ENCODE results near the gene NAALADL1. TPM values are rescaled to one million over a fixed set of nuclear protein-coding genes. Genes with fewer than 3 reads are reported as not detected.

The NAALADL1 gene
- total and polyA plus RNA-seq, 9 of the 15 experiments (the other 6 are each of a cell fraction or from before 2014, with no cell fraction given), result 0.06 to 0.72 (median 0.22) TPM; not detected in 4

DNA sequence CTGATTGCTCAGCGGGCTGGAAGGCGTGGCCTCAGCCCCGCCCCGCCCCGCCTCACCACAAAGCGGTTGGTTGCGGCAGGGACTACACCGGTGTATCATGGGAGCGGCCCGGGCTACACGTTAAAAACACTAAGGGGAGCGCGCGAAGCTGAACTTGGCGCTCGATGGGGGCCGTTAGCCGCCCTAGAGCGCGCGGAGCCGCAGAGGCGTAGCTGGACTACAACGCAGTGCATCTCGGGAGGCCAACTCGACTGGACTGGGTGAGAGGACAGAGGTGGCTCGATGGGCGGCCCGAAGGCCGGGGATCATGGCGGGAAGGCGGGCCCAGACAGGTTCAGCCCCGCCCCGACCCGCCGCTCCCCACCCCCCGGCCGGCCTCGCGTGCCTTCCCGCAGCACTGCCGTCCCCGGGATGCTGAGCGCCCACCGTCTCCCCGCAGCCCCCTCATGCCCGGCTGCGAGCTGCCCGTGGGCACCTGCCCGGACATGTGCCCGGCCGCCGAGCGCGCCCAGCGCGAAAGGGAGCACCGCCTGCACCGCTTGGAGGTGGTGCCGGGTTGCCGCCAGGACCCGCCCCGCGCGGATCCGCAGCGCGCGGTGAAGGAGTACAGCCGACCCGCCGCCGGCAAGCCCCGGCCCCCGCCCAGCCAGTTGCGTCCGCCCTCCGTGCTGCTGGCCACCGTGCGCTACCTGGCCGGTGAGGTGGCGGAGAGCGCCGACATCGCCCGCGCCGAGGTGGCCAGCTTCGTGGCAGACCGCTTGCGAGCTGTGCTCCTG is 17.3 kb downstream of the NAALADL1 start, which contains the start of gene SAC3D1 (continued):
- TF ChIP-seq, protein P1, sequence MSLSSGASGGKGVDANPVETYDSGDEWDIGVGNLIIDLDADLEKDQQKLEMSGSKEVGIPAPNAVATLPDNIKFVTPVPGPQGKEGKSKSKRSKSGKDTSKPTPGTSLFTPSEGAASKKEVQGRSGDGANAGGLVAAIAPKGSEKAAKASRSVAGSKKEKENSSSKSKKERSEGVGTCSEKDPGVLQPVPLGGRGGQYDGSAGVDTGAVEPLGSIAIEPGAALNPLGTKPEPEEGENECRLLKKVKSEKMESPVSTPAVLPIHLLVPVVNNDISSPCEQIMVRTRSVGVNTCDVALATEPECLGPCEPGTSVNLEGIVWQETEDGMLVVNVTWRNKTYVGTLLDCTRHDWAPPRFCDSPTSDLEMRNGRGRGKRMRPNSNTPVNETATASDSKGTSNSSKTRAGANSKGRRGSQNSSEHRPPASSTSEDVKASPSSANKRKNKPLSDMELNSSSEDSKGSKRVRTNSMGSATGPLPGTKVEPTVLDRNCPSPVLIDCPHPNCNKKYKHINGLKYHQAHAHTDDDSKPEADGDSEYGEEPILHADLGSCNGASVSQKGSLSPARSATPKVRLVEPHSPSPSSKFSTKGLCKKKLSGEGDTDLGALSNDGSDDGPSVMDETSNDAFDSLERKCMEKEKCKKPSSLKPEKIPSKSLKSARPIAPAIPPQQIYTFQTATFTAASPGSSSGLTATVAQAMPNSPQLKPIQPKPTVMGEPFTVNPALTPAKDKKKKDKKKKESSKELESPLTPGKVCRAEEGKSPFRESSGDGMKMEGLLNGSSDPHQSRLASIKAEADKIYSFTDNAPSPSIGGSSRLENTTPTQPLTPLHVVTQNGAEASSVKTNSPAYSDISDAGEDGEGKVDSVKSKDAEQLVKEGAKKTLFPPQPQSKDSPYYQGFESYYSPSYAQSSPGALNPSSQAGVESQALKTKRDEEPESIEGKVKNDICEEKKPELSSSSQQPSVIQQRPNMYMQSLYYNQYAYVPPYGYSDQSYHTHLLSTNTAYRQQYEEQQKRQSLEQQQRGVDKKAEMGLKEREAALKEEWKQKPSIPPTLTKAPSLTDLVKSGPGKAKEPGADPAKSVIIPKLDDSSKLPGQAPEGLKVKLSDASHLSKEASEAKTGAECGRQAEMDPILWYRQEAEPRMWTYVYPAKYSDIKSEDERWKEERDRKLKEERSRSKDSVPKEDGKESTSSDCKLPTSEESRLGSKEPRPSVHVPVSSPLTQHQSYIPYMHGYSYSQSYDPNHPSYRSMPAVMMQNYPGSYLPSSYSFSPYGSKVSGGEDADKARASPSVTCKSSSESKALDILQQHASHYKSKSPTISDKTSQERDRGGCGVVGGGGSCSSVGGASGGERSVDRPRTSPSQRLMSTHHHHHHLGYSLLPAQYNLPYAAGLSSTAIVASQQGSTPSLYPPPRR (CRISPR knock-in tag; IDR thresholded peaks at IDR 0.05; ENCODE audit: borderline replicate concordance), result no peak
- TF ChIP-seq, protein P2, sequence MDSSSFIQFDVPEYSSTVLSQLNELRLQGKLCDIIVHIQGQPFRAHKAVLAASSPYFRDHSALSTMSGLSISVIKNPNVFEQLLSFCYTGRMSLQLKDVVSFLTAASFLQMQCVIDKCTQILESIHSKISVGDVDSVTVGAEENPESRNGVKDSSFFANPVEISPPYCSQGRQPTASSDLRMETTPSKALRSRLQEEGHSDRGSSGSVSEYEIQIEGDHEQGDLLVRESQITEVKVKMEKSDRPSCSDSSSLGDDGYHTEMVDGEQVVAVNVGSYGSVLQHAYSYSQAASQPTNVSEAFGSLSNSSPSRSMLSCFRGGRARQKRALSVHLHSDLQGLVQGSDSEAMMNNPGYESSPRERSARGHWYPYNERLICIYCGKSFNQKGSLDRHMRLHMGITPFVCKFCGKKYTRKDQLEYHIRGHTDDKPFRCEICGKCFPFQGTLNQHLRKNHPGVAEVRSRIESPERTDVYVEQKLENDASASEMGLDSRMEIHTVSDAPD (CRISPR knock-in tag; IDR thresholded peaks at IDR 0.05), result no peak
- no peak for TF ChIP-seq STAT5A (IDR thresholded peaks at IDR 0.05; ENCODE audit: borderline replicate concordance, low read length)
- no peak for TF ChIP-seq SIN3B (IDR thresholded peaks at IDR 0.05; ENCODE audit: low read depth)
- TF ChIP-seq, protein P3, sequence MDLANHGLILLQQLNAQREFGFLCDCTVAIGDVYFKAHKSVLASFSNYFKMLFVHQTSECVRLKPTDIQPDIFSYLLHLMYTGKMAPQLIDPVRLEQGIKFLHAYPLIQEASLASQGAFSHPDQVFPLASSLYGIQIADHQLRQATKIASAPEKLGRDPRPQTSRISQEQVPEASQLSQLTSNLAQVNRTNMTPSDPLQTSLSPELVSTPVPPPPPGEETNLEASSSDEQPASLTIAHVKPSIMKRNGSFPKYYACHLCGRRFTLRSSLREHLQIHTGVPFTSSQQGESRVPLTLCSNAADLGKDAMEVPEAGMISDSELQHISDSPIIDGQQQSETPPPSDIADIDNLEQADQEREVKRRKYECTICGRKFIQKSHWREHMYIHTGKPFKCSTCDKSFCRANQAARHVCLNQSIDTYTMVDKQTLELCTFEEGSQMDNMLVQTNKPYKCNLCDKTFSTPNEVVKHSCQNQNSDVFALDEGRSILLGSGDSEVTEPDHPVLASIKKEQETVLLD (IDR thresholded peaks at IDR 0.05), result no peak
- no peak for TF ChIP-seq GMEB1 (CRISPR knock-in tag; IDR thresholded peaks at IDR 0.05)
- TF ChIP-seq, protein P4, sequence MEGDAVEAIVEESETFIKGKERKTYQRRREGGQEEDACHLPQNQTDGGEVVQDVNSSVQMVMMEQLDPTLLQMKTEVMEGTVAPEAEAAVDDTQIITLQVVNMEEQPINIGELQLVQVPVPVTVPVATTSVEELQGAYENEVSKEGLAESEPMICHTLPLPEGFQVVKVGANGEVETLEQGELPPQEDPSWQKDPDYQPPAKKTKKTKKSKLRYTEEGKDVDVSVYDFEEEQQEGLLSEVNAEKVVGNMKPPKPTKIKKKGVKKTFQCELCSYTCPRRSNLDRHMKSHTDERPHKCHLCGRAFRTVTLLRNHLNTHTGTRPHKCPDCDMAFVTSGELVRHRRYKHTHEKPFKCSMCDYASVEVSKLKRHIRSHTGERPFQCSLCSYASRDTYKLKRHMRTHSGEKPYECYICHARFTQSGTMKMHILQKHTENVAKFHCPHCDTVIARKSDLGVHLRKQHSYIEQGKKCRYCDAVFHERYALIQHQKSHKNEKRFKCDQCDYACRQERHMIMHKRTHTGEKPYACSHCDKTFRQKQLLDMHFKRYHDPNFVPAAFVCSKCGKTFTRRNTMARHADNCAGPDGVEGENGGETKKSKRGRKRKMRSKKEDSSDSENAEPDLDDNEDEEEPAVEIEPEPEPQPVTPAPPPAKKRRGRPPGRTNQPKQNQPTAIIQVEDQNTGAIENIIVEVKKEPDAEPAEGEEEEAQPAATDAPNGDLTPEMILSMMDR (IDR thresholded peaks at IDR 0.05 in 2 of 3, conservative IDR thresholded peaks at IDR 0.05 in 1 of 3; ENCODE audit: insufficient read depth in 2 of 3, low read depth in 1 of 3, low read length in 3 of 3), result no peak
- TF ChIP-seq, protein P5, sequence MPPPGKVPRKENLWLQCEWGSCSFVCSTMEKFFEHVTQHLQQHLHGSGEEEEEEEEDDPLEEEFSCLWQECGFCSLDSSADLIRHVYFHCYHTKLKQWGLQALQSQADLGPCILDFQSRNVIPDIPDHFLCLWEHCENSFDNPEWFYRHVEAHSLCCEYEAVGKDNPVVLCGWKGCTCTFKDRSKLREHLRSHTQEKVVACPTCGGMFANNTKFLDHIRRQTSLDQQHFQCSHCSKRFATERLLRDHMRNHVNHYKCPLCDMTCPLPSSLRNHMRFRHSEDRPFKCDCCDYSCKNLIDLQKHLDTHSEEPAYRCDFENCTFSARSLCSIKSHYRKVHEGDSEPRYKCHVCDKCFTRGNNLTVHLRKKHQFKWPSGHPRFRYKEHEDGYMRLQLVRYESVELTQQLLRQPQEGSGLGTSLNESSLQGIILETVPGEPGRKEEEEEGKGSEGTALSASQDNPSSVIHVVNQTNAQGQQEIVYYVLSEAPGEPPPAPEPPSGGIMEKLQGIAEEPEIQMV (tag; conservative IDR thresholded peaks at IDR 0.05; ENCODE audit: low read depth), result no peak
- no peak; the same call in 1 of the 2 replicates for TF ChIP-seq ZNF121 (CRISPR knock-in tag; conservative IDR thresholded peaks at IDR 0.05)
- no peak for TF ChIP-seq ZNF77 (CRISPR knock-in tag; IDR thresholded peaks at IDR 0.05)
- TF ChIP-seq, protein P6, sequence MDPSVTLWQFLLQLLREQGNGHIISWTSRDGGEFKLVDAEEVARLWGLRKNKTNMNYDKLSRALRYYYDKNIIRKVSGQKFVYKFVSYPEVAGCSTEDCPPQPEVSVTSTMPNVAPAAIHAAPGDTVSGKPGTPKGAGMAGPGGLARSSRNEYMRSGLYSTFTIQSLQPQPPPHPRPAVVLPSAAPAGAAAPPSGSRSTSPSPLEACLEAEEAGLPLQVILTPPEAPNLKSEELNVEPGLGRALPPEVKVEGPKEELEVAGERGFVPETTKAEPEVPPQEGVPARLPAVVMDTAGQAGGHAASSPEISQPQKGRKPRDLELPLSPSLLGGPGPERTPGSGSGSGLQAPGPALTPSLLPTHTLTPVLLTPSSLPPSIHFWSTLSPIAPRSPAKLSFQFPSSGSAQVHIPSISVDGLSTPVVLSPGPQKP (CRISPR knock-in tag; IDR thresholded peaks at IDR 0.05), result no peak

All from K562 (cell line).